Measurements from ENCODE around the gene GSK3A. TPM values are rescaled to one million over a fixed set of nuclear protein-coding genes. Genes with fewer than 3 reads are reported as not detected.

The GSK3A gene
- total RNA-seq, 4 donors from 2014 or later = 19.1 to 32.6 (median 24.6) TPM

DNA sequence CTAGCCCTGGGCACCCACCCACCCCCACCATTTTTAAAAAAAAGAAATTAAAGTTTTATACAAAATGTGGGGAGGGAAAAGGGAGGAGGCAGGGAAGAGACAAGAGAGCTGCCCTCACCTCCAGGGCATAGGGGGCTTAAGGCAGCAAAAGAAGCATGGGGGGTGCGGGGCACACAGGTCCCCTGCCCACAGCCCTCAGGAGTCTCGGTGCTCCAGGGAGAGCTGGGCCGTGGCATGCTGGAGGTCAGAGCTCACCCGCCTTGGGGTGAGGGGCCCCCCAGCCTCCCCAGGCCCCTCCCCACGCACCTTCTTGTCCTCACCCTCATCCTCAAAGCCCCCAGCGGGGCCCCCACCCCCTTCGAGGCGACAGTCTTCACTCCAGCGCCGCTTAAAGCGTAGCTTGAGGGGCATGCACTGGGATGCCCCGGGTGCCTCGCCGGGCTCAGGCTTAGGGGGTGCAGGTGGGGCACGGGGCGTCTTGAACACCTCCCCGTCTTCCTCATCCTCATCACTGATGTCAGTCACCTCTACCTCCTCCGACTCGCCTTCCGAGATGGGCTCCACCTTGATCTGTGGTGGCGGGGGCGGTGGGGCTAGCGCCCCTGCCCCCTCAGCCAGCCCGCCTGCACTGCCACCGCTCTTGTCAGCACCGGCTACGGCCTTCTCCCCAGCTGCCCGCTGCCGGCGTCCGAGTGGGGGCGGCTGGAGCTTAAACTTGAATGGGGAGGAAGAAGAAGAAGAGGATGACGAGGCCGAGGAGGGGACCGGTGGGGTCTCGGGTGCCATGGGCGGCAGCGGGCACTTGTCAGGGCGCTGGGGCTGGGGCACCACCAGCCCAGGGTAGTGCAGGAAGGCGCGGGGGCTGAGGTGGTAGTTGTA lies 6.1 kb upstream of the GSK3A start:
- WGBS, 2 donors = 90 to 91% methylated on average over 36 to 37 of the region's 41 CpGs
- TF ChIP-seq CTCF (IDR thresholded peaks at IDR 0.05) (no peak), POLR2A (IDR thresholded peaks at IDR 0.05) (no peak)
- DNase-seq = no peak
- H3K4me1 ChIP-seq = peaks cover 29 to 63% of the 10 kb centered on the region in 2 donors
- H3K4me3 ChIP-seq (replicated peaks in 1 of 3) = no peak overlapping the region
- H3K9me3 ChIP-seq = no peaks in the 10 kb centered on the region
- intact Hi-C loops (cut with DNase I) = loop anchor here (5.0 kb wide), 1 partner anchor 49 kb away; no protein-coding TSS in a partner anchor
- H3K27ac ChIP-seq = peak overlapping the region in 1 of 3 donors; percentile 23
- peaks cover 0 to 12% of the 10 kb centered on the region in 2 donors for H3K36me3 ChIP-seq
- no peaks in the 10 kb centered on the region for H3K27me3 ChIP-seq

DNA sequence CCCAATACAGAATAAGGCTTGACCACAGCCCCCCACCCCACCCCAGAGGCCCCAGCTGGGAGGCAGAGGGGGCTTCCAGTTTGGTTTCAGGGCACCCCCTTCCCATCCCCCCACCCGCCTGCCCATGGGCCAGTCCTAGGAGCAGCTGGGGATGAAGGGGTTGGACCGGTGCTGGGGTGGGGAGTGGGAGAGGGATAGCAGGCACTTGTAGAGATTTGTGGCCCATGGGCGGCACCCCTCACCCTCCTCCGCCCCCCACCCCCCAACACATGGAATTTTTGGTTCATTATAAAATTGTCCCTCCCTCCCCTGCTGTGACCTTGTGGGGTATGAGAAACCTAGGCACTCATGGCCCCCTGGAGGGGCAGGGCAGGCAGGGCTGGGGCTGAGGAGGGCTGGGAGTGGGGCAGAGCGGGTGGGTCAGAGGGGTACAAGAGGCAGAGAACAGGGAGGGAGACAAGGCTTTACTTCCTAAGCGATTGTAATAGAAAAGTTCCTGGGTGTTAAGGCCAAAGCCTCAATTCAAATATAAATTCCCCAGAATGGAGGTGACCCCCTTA lies 5.3 kb upstream of the GSK3A start:
- intact Hi-C loops (cut with DNase I) = loop anchor here (5.0 kb wide), 1 partner anchor 50 kb away; no protein-coding TSS in a partner anchor
- Histone ChIP-seq H3K27ac (peak overlapping the region in 2 of 3 donors; percentile 17 to 23), H3K27me3 (no peaks in the 10 kb centered on the region), H3K36me3 (peaks cover 0 to 12% of the 10 kb centered on the region in 2 donors), H3K4me1 (peaks cover 26 to 60% of the 10 kb centered on the region in 2 donors), H3K4me3 (replicated peaks in 1 of 3) (no peak overlapping the region), H3K9me3 (no peaks in the 10 kb centered on the region)
- DNase-seq = no peak
- TF ChIP-seq CTCF (IDR thresholded peaks at IDR 0.05) = no peak
- TF ChIP-seq POLR2A (IDR thresholded peaks at IDR 0.05) = no peak
- 90 to 92% methylated on average over 6 of the region's 6 CpGs for WGBS, 2 donors

DNA sequence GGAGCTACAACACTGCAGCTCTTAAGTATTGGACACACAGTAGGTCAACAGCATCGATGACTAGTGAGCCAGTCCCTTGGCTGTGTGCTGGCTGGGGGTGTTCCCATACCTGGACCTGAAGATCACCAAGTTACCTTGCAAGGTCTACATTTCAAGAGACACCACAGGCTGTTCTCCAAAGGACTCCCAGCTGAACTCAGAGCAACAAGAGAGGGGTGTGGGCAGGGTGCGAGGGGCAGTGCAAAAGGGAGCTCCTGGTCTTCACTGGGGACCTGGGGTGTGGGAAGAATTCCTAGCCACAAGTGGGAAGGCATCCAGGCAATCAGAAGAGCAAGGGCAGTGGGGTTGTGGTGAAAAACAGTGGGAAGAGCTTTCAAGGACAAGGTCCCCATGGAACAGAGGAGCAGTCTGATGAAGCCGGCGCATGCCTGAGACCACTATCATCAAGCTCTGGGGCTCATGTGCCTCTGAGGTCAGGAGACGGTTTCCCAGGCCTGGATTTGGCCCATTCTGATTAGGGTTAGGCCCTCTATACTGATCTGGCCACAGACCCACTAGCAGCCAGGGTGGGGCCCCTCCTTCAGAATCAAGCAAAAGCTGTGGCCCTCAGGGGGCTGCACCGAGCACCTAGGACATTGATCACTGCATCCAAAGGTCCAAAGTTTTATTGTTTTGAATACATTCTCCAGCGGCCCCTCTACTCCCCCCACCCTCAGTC lies 4.7 kb upstream of the GSK3A start:
- intact Hi-C loops (cut with DNase I) = loop anchor here (5.0 kb wide), 1 partner anchor 50 kb away; no protein-coding TSS in a partner anchor
- Histone ChIP-seq H3K4me1 (peaks cover 19 to 54% of the 10 kb centered on the region in 2 donors), H3K27me3 (no peaks in the 10 kb centered on the region), H3K36me3 (peaks cover 0 to 12% of the 10 kb centered on the region in 2 donors), H3K27ac (peak overlapping the region in 1 of 3 donors; percentile 17), H3K4me3 (replicated peaks in 1 of 3) (no peak overlapping the region), H3K9me3 (no peaks in the 10 kb centered on the region)
- no peak for DNase-seq
- TF ChIP-seq POLR2A (IDR thresholded peaks at IDR 0.05) (no peak), CTCF (IDR thresholded peaks at IDR 0.05) (no peak)
- 84 to 87% methylated on average over 7 of the region's 7 CpGs for WGBS, 2 donors

DNA sequence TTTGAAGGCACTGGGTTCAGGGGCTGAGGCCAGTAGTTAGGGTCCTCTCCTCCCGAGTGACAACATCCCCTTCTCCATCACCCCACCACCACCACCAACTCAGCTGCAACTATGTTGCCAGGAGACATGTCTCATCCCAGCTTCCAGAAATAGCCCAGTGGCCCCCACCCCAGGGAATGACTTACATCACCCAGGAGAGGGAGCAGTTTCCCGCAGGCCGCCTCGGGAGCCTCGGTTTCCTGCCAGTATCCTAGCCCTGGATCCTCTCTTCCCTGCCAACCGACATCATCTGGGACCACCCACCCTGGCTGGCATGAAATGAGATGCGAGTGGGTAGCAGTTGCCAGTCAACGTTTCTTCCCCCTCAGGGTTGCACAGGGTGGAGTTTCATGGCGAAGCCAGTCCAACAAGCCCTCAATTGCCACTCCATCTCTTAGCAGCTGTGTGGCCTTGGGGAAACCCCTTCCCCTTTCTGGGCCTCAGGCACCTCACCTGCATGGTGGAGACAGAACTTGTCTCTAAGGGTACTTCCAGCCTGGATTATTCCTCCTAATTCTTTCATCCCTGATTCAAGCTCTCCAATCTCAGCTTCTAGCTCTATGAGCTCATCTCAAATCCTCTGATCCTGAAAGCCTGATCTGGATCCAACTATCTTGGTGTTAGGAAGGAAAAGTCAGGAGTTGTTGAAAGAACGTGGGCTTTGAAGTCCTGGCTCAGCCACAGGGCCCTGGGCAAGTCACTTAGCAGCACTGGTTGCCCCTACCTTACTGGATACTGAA lies 3.9 kb upstream of the GSK3A start:
- Histone ChIP-seq H3K27me3 (no peaks in the 10 kb centered on the region), H3K4me1 (peaks cover 18 to 50% of the 10 kb centered on the region in 2 donors), H3K36me3 (peaks cover 0 to 12% of the 10 kb centered on the region in 2 donors), H3K27ac (peak overlapping the region in 2 of 3 donors; percentile 10 to 17), H3K9me3 (no peaks in the 10 kb centered on the region), H3K4me3 (replicated peaks in 1 of 3) (no peak overlapping the region)
- TF ChIP-seq CTCF (IDR thresholded peaks at IDR 0.05) (peak in 3 of 6 experiments; percentile 25 to 38 (median 37)), POLR2A (IDR thresholded peaks at IDR 0.05) (no peak)
- peak; percentile 42 to 53 for DNase-seq
- intact Hi-C loops (cut with DNase I) = loop anchor here (5.0 kb wide), 1 partner anchor 51 kb away; no protein-coding TSS in a partner anchor
- WGBS, 2 donors = 40 to 41% methylated on average over 8 to 10 of the region's 10 CpGs
